ENCODE results near the gene BBOF1.

DNA sequence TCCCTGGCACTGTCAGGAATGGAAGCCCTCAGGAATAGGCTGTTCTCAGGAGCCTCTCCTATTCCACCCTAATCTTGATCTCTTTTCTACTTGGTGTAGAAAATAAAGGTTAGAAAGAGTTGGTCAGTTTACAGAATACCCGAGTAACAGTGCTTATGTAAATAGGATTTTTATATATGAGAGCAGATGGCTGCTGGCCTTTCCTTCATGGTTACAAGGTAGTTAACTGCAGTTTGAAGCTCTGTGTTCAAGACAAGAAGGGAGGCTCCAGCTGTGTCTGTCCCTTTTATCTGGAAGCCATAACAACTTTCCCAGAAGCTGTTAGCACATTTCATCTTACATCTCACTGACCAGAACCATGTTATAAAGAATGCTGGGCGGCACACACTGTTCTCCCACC lies 23.1 kb downstream of the BBOF1 start:
- TF ChIP-seq DMBX1 (CRISPR knock-in tag; IDR thresholded peaks at IDR 0.05; ENCODE audit: borderline replicate concordance) (no peak), TRIM28 (IDR thresholded peaks at IDR 0.05) (no peak), RFX5 (IDR thresholded peaks at IDR 0.05; ENCODE audit: low read depth, low read length) (no peak), MAFK (IDR thresholded peaks at IDR 0.05; ENCODE audit: low read length) (no peak), POLR2A (conservative IDR thresholded peaks at IDR 0.05) (no peak), ZNF121 (CRISPR knock-in tag; conservative IDR thresholded peaks at IDR 0.05) (no peak), MAZ (CRISPR knock-in tag; conservative IDR thresholded peaks at IDR 0.05 in 1 of 2, IDR thresholded peaks at IDR 0.05 in 1 of 2) (no peak)
- TF ChIP-seq, protein P1, sequence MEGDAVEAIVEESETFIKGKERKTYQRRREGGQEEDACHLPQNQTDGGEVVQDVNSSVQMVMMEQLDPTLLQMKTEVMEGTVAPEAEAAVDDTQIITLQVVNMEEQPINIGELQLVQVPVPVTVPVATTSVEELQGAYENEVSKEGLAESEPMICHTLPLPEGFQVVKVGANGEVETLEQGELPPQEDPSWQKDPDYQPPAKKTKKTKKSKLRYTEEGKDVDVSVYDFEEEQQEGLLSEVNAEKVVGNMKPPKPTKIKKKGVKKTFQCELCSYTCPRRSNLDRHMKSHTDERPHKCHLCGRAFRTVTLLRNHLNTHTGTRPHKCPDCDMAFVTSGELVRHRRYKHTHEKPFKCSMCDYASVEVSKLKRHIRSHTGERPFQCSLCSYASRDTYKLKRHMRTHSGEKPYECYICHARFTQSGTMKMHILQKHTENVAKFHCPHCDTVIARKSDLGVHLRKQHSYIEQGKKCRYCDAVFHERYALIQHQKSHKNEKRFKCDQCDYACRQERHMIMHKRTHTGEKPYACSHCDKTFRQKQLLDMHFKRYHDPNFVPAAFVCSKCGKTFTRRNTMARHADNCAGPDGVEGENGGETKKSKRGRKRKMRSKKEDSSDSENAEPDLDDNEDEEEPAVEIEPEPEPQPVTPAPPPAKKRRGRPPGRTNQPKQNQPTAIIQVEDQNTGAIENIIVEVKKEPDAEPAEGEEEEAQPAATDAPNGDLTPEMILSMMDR (IDR thresholded peaks at IDR 0.05 in 2 of 3, conservative IDR thresholded peaks at IDR 0.05 in 1 of 3; ENCODE audit: insufficient read depth in 2 of 3, low read depth in 1 of 3, low read length in 3 of 3) = no peak
- TF ChIP-seq, protein P2, sequence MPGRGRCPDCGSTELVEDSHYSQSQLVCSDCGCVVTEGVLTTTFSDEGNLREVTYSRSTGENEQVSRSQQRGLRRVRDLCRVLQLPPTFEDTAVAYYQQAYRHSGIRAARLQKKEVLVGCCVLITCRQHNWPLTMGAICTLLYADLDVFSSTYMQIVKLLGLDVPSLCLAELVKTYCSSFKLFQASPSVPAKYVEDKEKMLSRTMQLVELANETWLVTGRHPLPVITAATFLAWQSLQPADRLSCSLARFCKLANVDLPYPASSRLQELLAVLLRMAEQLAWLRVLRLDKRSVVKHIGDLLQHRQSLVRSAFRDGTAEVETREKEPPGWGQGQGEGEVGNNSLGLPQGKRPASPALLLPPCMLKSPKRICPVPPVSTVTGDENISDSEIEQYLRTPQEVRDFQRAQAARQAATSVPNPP (IDR thresholded peaks at IDR 0.05; ENCODE audit: borderline replicate concordance, insufficient read depth, insufficient read length) = no peak

Data from K562 (cell line).